Spleen (tissue), 11 donors: ENCODE data around the gene KCND3. TPM values are rescaled to one million over a fixed set of nuclear protein-coding genes. Genes with fewer than 3 reads are reported as not detected.
"Not testable (repeated sequence)": the region's sequence is repeated elsewhere in the genome, so short reads cannot be mapped to it uniquely, and the experiment has no call there.

Experiments
- DNase-seq: peaks from one replicate; pipeline ENCODE4 v3.0.0-alpha.2; 2020
- H3K27ac ChIP-seq, 8 donors: fragments of 200-600 bp; sonication (generic) in 7 of 8; 1 replicate in 4 of 8; 2 replicates in 4 of 8; pipeline versions ENCODE4 v1.5.0 to v1.8.0; 2016 to 2021; ENCODE audit warnings: inconsistent platforms in 4 of 8, mild to moderate bottlenecking in 4 of 8, moderate library complexity in 1 of 8
- H3K27me3 ChIP-seq, 7 donors: fragments of 200-600 bp; sonication (generic) in 6 of 7; replicated peaks in 1 of 7; 1 replicate in 4 of 7; 2 replicates in 3 of 7; pipeline versions ENCODE4 v1.5.0 to v1.8.0; 2016 to 2021; ENCODE audit warnings: inconsistent platforms in 3 of 7, mild to moderate bottlenecking in 1 of 7
- H3K36me3 ChIP-seq, 6 donors: fragments of 200-600 bp; sonication (generic) in 5 of 6; 1 replicate in 4 of 6; 2 replicates in 2 of 6; pipeline versions ENCODE4 v1.5.0 to v1.8.0; 2016 to 2021; ENCODE audit warnings: inconsistent platforms in 2 of 6
- H3K4me1 ChIP-seq, 6 donors: fragments of 200-600 bp; sonication (generic) in 5 of 6; 1 replicate in 3 of 6; 2 replicates in 3 of 6; pipeline versions ENCODE4 v1.5.0 to v1.8.0; 2016 to 2021; ENCODE audit warnings: inconsistent platforms in 3 of 6
- H3K4me3 ChIP-seq, 8 donors: fragments of 200-600 bp; sonication (generic) in 7 of 8; 1 replicate in 4 of 8; 2 replicates in 4 of 8; pipeline versions ENCODE4 v1.5.0 to v1.8.0; 2016 to 2021; ENCODE audit warnings: inconsistent platforms in 4 of 8, mild to moderate bottlenecking in 4 of 8, moderate library complexity in 2 of 8
- H3K9me3 ChIP-seq, 8 donors: fragments of 200-600 bp; sonication (generic) in 7 of 8; 1 replicate in 4 of 8; 2 replicates in 4 of 8; pipeline versions ENCODE4 v1.5.0 to v1.8.0; 2016 to 2021; ENCODE audit warnings: inconsistent platforms in 4 of 8
- CTCF ChIP-seq, 11 experiments: fragments of 200-600 bp in 7 of 11; fragments of 450-650 bp in 4 of 11; sonication (generic) in 4 of 11; IDR thresholded peaks in 8 of 11; conservative IDR thresholded peaks in 3 of 11; 1 replicate in 7 of 11; 2 replicates in 4 of 11; pipeline versions ENCODE4 v1.4.0 to v1.8.0; 2016 to 2021; ENCODE audit warnings: antibody characterized with exemption in 11 of 11, inconsistent platforms in 4 of 11, mild to moderate bottlenecking in 1 of 11
- POLR2A ChIP-seq, 3 donors: fragments of 450-650 bp; IDR thresholded peaks; one replicate each; pipeline ENCODE4 v1.5.1; 2017; ENCODE audit warnings: antibody characterized with exemption in 3 of 3, mild to moderate bottlenecking in 1 of 3
- POLR2AphosphoS5 ChIP-seq, 3 donors: sonication (generic); formaldehyde crosslinking; IDR thresholded peaks; one replicate each; pipeline ENCODE4 v1.5.1; 2017; ENCODE audit warnings: antibody characterized with exemption in 3 of 3
- WGBS, 5 donors: extraction: QIAGEN DNeasy Blood & Tissue Kit in 3 of 5; methylation state at CpG; one replicate each; pipeline versions ENCODE4 v1.1.5 to v1.1.7; 2013 to 2018; 5-methylcytosine and 5-hydroxymethylcytosine counted together
- intact Hi-C: fragments of 100-400 bp; cut with DNase I; formaldehyde crosslinking; loops from one replicate; pipeline ENCODE4 v1.15.0; 2023; ENCODE audit warnings: low total_unique reads
- polyA plus RNA-seq, 3 donors: library from polyadenylated mRNA; stranded (reverse); fragments of 200-250 nt; gene quantifications; one replicate each; pipeline ENCODE4 v1.2.1, GENCODE V29; 2013
- total RNA-seq, 7 donors: library from RNA; depleted of rRNA in 3 of 7; stranded (reverse); fragments of >200 nt in 3 of 7; fragmentation: NEBNext Ultra II Directional in 4 of 7; extraction: Animal tissue kit (Norgen Biotek cat#: 25700) in 4 of 7; gene quantifications; one replicate each; pipeline versions ENCODE4 v1.1.0 to v1.2.1, GENCODE V29; 2016 to 2021
- donor health status: healthy with polysubstance abuse.
- donor health status: DM: no; HTN: no; CAD: no; lungs with moderate emphysema.
- donor health status: DM: no; HTN: no; CAD: no.
- donor health status: Bipolar disorder and iron deficiency.
- donor health status: healthy.
- donor health status: DM: no; HTN: no; CAD: no.
- donor health status: DM: yes; HTN: yes; CAD: no.

The KCND3 gene
- total and polyA plus RNA-seq, 10 donors, result 0.67 to 14.2 (median 8.6) TPM

GRCh38 chr1:111742938-111743549 lies 246.4 kb downstream of the KCND3 start:
- DNase-seq, result no peak
- H3K27ac ChIP-seq, result no peak overlapping the region
- H3K27me3 ChIP-seq, result peaks cover 0 to 39% (median 14%) of the 10 kb centered on the region in 7 donors
- peaks cover 3 to 36% (median 22%) of the 10 kb centered on the region in 6 donors for H3K4me1 ChIP-seq
- 78 to 85% (median 83%) methylated on average over 5 of the region's 5 CpGs for WGBS, 5 donors
- TF ChIP-seq CTCF (IDR thresholded peaks at IDR 0.05 in 8 of 11, conservative IDR thresholded peaks at IDR 0.05 in 3 of 11) (no peak), POLR2A (IDR thresholded peaks at IDR 0.05) (no peak), POLR2AphosphoS5 (IDR thresholded peaks at IDR 0.05) (no peak)
- no peaks in the 10 kb centered on the region for H3K9me3 ChIP-seq
- H3K4me3 ChIP-seq, result no peak overlapping the region
- H3K36me3 ChIP-seq, result no peaks in the 10 kb centered on the region
- intact Hi-C loops, result no loop called here

GRCh38 chr1:111742292-111742691 lies 247.2 kb downstream of the KCND3 start:
- H3K36me3 ChIP-seq, H3K9me3 ChIP-seq, intact Hi-C loops, DNase-seq, H3K4me3 ChIP-seq, H3K27ac ChIP-seq: not testable (repeated sequence)
- 94 to 99% (median 96%) methylated on average over 14 of the region's 14 CpGs for WGBS, 5 donors
- Histone ChIP-seq H3K4me1 (peaks cover 9 to 40% (median 30%) of the 10 kb centered on the region in 6 donors), H3K27me3 (peaks cover 0 to 43% (median 14%) of the 10 kb centered on the region in 7 donors)

- H3K9me3 ChIP-seq, result no peaks in the 10 kb centered on the region
- DNase-seq, result peak; percentile 86
- H3K27me3 ChIP-seq, result peaks cover 0 to 53% (median 14%) of the 10 kb centered on the region in 7 donors
- no peaks in the 10 kb centered on the region for H3K36me3 ChIP-seq
- peaks cover 9 to 56% (median 43%) of the 10 kb centered on the region in 6 donors for H3K4me1 ChIP-seq
- intact Hi-C loops, result no loop called here
- H3K4me3 ChIP-seq, result peak overlapping the region; percentile 44 to 79 (median 62)
- TF ChIP-seq CTCF (IDR thresholded peaks at IDR 0.05 in 8 of 11, conservative IDR thresholded peaks at IDR 0.05 in 3 of 11) (no peak), POLR2AphosphoS5 (IDR thresholded peaks at IDR 0.05) (peak in 2 of 3 donors; percentile 33 to 35)
- H3K27ac ChIP-seq, result peak overlapping the region; percentile 76 to 98 (median 90)
- WGBS, 5 donors, result 1 to 3% (median 2%) methylated on average over 54 to 63 of the region's 63 CpGs
These were observed 249.3 kb downstream of the KCND3 start for GRCh38 chr1:111739925-111740765.

- peak; percentile 96 for DNase-seq
- Histone ChIP-seq H3K9me3 (no peaks in the 10 kb centered on the region), H3K4me1 (peaks cover 9 to 64% (median 51%) of the 10 kb centered on the region in 6 donors), H3K36me3 (no peaks in the 10 kb centered on the region), H3K27ac (peak within 1 kb of the TSS; percentile 76 to 98 (median 90)), H3K4me3 (peak within 1 kb of the TSS; percentile 44 to 79 (median 62)), H3K27me3 (peaks cover 0 to 53% (median 14%) of the 10 kb centered on the region in 7 donors)
- TF ChIP-seq POLR2A (IDR thresholded peaks at IDR 0.05) (peak in 2 of 3 donors; percentile 40 to 45), CTCF (IDR thresholded peaks at IDR 0.05 in 8 of 11, conservative IDR thresholded peaks at IDR 0.05 in 3 of 11) (peak in 4 of 11 experiments; percentile 22 to 46 (median 34)), POLR2AphosphoS5 (IDR thresholded peaks at IDR 0.05) (peak; percentile 87 to 92 (median 91))
- intact Hi-C loops, result no loop called here
- WGBS, 5 donors, result 0 to 1% (median 0%) methylated on average over 27 to 59 of the region's 59 CpGs
These were observed 250.1 kb downstream of the KCND3 start, which contains the start of gene INKA2 for GRCh38 chr1:111739194-111739924. Gene INKA2 (minus strand): TSS chr1:111739395. CDS start chr1:111739242, 153 bp downstream.
